ENCODE data around the gene GATD1.
A peak's percentile ranks its signal among the peaks of the same experiment; 100 is the strongest.

The GATD1 gene, protein sequence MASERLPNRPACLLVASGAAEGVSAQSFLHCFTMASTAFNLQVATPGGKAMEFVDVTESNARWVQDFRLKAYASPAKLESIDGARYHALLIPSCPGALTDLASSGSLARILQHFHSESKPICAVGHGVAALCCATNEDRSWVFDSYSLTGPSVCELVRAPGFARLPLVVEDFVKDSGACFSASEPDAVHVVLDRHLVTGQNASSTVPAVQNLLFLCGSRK

DNA sequence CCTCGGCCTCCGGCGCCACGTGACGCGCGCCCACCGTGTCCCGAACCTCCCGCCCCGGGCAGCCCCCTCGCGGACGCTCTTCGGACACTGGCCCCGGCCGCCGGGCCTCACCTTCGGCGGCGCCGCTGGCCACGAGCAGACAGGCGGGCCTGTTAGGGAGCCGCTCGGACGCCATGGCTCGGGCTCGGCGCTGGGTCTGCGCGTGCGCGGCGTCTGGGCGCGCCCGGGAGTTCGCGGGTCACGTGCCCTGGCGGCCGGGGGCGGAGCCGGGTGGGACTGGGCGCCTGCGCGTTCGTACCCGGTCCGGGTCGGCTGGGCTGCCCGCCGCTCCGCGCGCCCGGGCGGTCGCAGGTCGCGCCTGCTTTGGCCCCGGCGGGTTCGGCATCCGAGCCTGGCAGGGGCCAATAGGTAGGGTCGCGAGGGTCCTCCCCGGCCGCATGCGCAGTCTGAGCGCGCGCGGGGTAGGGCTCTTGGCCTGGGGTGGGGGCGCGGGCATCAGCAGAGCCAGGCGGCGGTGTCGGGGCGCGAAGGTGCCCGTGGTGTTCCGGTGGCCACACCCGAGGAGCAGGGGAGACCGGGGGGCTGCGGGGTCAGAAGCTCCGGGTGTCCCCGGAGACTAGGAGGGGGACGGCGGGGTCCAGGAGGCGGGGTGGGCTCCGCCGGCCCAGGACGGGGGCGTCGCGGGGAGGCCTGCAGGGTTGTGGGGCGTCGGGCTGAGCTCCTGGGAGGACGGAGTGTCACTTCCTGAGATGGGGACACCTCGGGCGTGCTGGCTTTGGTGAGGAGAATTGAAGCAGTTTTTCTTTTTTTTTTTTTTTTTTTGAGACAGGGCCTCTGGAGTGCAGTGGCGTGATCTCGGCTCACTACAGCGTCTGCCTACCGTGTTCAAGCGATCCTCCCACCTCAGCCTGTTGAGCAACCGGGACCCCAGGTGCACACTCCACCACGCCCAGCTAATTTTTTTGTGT, at the start of gene GATD1:
Gene GATD1, minus strand, starts transcription at position 200 of the 968 bp plus-strand sequence. Its CDS starts 25 bp downstream, at position 175.
- DNase-seq (ENCODE audit: low spot score), result peak; percentile 93

DNA sequence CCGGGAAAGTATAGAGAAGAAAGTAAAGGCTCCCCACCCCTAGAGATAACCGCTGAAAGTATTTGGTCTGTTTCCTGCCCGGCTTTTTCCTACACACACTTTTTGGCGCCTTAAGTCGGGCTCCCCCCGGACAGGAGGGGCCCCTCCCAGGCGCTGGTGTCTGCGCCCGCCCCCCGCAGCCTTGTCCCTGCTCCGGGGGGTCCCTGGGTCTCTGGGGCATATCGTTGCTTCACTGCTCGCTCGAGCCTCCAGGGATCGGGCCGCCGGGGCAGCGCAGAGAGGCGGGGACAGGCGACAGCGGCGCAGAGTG, 49.5 kb upstream of the GATD1 start:
- DNase-seq (ENCODE audit: low spot score), result no peak

DNA sequence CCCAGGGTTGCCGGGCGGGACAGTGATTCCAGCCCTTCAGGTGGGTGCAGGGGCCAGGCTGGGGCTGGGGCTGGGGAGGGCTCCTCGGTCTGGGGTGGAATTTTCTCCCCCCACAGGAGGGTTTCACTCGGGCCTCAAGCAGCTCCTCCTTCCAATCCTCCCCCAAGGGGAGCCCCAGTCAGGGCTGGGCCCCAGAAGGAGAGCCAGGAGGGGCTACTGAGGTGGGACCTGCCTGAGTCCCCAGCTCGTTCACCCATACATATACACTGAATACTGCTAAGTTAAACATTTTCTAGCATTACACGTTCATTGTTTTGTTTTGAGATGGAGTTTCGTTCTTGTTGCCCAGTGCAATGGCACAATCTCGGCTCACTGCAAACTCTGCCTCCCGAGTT, 48.9 kb upstream of the GATD1 start:
- DNase-seq (ENCODE audit: low spot score), result no peak

DNA sequence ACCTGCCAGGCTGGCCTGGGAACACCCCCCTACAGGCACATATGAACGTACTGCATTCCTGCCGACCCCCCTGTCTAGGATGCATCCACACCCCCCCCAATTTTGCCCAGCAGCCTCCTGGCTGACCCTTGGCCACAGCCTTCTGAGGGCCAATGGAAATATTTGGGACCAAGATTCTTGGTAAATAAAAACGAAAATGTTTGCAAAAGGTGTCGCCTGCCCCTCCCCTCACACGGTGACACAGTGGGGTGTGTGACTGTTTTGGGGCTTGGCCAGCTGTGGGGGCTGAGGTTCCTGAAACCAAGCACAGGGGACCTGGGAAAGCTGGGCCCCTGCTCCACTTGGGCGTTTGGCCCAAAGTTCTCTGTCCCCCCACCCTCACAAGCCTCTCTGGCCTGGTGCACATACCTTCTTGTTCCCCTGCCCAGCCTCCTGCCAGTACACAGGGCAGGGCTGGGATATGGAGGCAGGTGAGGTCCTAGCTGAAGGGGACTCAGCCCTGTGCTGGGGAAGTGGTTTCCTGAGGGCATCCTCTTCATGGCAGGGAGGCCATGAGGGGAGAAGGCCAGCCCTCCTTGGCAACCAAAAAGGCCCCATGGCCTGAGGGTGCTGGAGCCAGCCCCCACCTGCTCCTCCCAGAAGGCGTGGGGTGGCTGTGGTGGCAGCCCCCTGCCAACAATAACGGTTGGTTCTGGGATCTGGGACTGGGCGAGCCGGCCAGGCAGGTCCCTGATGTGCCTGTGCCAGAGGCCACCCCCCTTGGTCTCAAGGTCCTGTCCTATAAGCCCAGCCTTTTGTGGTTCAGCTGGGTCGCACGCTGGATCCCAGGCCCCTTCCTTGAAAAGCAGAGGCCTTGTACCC, 48.3 kb upstream of the GATD1 start:
- DNase-seq (ENCODE audit: low spot score), result no peak

DNA sequence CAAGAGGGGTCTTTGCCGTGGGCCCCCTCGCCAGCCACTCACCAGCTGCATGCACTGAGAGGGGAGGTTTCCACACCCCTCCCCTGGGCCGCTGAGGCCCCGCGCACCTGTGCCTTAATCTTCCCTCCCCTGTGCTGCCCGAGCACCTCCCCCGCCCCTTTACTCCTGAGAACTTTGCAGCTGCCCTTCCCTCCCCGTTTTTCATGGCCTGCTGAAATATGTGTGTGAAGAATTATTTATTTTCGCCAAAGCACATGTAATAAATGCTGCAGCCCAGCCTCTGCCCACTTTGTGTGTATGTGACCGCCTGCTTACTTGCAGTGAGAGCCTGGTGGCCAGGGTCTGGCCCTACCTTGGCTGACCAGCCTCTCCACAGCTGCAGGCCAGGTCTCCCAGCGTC, 47.7 kb upstream of the GATD1 start:
- no peak for DNase-seq (ENCODE audit: low spot score)

DNA sequence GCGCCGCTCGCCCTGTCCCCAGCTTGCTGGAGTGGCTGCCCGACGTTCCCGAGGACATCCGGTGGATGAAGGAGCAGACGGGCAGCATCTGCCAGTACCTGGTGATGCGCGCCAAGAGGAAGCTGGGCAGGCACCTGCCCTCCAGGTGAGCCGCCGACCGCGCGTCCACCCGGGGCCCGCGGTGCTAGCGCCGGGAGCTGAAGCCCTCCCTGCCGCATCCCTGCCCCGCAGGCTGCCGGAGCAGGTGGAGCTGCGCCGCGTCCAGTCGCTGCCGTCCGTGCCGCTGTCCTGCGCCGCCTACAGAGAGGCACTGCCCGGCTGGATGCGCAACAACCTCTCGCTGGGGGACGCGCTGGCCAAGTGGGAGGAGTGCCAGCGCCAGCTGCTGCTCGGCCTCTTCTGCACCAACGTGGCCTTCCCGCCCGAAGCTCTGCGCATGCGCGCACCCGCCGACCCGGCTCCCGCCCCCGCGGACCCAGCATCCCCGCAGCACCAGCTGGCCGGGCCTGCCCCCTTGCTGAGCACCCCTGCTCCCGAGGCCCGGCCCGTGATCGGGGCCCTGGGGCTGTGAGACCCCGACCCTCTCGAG, 47.1 kb upstream of the GATD1 start:
- no peak for DNase-seq (ENCODE audit: low spot score)

DNA sequence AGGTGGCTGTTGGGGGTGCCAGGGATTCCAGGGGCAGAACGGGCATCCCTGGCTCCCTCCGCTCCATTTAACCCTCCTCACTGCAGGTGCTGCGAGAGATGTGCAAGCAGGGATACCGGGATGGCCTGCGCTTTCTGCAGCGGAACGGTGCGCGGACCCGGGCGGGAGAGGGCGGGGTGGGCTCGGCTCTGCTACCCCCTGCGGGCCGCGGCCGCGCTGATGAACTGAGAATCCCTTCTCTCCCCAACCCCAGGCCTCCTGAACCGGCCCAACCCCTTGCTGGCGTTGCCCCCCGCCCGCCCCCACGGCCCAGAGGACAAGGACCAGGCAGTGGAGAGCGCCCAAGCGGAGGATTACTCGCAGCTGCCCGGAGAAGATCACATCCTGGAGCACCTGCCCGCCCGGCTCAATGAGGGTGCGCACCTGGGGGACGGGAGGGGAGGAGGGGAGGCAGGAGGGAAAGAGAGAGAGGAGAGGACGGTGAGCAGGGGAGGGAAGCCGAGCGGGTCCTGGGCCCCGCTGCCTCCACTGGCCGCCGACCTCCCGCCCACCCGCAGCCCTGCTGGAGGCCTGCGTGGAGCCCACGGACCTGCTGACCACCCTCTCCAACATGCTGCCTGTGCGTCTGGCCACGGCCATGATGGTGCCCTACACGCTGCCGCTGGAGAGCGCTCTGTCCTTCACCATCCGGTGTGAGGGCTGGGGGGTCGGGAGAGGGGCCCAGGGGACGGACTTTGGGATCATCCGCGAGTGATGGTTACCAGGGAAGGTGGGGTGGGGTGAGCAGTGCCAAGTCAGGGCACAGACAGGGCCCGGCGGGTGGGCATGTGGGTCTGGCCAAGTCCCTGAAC, 46.4 kb upstream of the GATD1 start:
- DNase-seq (ENCODE audit: low spot score), result no peak

DNA sequence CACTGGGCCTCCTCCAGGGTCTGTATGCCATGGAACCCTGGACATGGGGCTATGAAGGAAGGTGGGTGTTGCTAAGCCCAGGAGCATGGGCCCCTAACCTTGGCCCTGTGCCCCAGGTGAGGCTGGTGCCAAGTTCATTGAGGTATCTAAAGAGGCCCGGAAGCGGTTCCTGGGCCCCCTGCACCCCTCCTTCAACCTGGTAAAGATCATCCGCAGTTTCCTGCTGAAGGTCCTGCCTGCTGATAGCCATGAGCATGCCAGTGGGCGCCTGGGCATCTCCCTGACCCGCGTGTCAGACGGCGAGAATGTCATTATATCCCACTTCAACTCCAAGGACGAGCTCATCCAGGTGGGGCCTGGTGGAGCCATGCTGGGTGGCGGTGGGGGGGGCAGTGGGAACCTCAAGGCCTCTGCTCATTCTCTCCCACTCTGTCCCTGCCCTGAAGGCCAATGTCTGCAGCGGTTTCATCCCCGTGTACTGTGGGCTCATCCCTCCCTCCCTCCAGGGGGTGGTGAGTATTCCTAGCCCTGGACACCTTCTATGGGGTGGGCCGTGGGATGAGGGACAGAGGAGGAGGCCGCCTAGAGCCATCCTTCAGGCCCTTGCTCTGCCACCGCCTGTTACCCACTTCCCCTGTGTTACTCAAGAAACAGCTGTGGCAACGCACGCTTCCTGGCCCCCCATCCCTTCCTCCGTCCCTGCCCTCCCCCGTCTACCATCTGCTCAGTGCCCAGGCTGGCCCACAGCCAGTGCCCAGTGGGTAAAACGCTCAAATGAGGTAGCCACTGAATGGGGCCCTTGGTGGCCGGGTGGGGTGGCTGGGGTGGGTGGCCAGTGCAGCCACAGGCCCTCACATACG, 44.5 kb upstream of the GATD1 start:
- no peak for DNase-seq (ENCODE audit: low spot score)

DNA sequence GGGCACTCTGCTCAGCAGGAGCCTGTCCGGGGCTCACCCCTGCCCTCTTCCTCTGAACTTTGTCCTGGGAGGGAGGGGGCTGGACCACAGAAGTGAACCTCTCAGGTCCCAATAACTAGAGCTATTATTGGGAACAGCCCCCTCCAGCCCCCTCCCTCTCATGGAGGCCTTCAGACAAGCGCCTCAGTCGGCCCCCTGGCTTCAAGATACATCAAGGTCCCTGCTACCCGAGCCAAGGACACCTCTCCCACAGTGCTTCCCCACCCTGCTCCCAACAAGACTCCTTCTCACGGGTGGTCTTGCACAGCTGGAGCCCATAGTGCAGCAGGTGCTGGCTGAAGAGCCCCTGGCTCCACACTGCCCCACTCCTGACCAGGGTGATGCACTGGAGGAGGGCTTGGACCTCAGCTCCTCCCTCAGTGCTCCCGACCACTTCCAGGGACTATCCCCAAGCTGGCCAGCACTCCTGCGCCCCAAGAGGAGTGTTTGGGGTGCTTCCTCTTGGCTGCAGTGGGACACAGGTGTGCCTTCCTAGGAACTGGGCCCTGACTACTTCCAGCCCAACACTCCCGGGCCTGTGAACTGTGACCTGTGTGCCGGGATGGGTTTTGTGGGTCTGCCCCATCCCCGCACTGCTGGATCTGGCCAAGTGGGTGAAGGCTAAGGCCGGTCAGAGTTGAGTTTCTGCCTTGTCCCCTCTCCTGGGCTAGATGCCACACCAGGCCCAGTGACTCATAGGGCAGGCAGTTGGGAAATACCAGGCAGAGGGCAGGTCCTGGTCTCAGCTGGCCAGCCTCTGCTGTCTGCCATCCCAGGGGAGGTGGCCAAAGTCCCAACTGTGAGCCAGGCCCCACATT, 43.6 kb upstream of the GATD1 start:
- DNase-seq (ENCODE audit: low spot score), result no peak

DNA sequence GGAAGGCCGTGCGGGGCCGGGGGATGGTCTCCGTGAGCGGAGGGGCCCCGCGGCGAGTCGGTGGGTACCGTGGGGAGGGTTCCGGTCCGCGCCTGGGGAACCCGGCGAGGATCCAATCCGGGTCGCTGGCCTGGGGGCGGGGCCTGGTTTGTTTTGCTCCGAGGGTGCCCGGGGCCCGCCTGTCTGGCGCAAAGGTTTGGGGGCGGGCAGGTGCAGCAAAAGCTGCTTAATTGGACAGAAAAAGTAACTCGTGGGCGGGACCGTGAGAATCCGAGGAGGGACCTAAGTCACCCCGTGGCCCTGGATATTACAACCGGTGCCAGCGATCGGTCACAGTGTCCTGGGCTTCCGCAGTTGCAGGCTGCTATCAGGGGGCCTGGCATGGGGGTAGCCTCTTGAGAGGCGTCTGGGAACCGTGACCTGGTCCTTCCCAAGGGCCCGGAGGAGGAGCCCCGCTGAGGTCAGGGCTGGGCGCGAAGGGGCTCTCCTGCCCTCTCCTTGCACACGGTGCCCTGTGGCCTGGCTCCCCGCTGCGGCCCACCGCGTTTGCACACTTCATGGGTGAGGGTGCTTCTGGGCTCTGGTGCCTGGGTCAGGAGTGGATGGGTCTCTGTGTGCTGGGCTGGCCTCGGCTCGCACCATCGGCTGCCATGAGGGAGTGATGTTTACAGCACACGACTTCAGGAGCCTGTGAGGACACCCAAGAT, 42.8 kb upstream of the GATD1 start:
- peak; percentile 91 for DNase-seq (ENCODE audit: low spot score)

DNA sequence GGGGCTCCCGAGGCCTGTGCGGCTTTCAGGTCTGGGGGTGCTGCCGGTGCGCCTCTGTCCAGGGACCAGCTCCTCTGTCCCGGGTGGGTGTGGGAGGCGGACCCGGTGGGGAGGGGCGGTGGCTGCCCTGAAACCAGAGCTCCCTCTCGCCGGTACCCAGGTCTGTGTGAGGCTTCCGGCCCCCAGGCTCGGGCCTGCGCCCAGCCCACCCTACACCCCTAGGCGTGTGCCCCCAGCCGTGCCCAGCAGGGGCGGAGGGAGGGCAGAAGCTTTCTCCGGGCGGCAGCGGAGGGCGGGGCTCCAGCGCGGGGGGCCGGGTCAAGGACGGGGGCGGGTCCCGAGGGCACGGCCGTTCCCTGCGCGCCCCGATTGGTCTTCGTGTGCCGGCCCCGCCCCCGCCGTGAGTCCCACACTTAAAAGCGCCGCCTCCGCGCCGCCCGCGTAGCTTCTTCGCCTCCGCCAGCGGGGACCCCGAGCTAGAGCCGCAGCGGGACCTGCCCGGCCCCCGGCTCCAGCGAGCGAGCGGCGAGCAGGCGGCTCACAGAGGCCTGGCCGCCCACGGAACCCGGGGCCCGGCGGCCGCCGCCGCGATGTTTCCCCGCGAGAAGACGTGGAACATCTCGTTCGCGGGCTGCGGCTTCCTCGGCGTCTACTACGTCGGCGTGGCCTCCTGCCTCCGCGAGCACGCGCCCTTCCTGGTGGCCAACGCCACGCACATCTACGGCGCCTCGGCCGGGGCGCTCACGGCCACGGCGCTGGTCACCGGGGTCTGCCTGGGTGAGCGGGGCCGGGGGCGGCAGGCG, 42.0 kb upstream of the GATD1 start:
- peak; percentile 94 for DNase-seq (ENCODE audit: low spot score)

DNA sequence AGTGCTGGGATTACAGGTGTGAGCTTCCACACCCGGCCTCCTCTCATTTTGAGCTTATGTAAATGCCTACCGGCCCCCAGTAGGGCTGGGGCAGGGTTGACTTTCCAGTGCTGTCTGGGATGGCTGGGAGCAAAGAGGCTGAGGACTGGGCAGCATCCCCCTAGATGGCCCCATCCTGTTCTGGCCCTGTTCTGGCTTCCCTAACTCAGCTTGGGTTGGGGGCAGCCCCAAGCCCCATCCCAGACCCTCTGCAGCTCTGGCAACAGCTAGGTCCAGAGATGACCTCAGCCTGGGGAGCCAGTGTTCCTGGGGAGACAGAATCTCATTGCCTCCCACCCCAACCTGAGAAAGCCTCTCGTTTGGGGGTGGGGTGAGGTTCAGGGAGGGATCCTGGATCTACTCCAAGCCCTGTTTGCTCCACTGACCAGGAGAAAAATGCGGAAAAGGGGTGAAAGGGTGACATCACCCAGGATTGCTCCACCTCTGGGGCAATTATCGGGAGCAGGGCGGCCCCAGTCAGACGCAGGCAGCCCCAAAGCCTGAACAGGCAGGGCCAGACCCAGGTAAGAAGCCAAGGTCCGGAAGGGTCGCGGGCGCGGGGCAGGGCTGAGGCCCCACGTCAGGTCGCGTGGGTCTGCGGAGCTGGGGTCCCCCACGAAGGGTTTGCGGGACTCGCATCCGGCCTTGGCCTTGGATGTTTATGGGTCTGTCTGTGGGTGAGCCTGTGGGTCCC, 41.3 kb upstream of the GATD1 start, which contains the start of gene PNPLA2:
Gene PNPLA2, plus strand, starts transcription at position 519 of the 733 bp plus-strand sequence. CDS start 805 bp downstream, outside the sequence.
- DNase-seq (ENCODE audit: low spot score), result no peak

DNA sequence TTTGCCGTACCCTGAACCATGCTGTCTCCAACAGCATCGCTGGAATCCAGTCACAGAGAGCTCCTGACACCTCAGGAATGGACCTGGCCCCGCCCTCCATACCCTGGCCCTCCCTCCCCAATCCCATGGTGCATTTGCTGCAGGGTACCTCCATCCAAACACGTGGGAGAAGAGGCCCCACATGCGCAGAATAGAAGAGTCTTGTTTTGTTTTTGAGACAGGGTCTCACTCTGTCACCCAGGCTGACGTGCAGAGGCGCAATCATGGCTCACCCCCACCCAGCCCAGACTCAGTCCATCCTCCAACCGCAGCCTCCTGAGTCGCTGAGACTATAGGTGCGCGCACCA, 39.1 kb upstream of the GATD1 start:
- no peak for DNase-seq (ENCODE audit: low spot score)

DNA sequence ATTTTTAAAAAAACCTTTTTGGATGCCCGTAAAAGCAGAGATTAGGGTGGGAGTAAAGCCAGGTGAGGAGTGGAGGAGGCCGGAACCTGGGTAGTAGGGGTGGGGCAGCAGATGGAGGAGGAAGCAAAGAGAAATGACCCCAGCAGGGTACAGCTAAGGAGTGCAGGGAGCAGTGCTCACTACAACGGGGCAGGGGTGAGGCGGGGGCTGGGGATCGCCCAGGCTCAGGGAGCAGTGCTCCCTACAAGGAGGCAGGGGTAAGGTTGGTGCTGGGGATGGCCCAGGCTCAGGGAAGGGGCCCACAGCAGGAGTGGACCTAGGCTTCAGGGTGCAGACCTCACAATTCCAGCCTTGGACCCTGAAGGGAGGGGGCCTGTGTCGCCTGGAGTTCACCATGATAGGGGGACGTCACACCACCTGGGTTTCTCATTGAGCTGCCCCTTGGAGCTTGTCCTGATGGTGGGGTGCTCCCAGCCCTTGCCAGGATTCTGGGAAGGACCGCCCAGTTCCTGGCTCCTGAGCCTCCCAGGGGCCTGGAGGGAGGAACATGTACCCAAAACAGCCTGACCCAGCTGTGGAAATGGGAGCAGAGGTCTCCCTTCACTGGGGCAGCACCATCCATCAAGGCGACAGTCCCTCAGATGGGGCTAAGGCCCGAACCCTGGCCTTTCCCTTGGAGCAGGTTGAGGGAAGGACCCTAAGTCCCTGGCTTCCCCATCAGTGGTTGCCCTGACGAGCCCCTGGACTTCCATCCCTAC, 38.6 kb upstream of the GATD1 start:
- no peak for DNase-seq (ENCODE audit: low spot score)

DNA sequence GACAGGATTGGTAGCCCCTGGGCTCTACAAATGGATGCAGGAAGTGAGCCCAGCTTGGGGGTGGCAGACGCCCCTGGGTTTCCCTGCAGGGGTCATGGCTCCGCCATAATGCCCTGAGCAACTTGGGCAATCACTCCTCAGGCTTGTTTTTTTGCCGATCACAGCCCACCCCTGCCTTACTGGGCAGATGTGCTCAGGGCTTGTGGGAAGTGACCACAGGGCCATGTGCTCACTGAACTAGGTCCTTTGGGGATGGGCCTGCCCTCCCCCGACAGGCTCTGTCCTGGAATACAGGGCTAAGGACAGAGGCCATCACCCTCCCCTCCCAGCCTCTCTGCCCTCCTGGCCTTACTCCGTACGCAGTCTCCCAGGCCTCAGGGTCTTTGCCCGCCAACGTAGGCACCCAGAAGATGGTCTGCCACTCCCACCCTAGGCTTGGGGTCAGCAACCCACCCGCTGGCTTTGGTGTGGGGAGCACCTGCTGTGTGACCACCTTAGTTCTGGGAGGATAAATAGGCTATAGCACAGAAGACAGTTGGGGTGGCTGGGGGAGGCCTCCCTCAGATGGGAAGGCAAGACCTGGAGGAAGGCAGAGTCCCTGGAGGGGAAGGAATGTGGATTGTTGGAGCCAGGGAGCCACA, 36.3 kb upstream of the GATD1 start:
- DNase-seq (ENCODE audit: low spot score), result no peak

DNA sequence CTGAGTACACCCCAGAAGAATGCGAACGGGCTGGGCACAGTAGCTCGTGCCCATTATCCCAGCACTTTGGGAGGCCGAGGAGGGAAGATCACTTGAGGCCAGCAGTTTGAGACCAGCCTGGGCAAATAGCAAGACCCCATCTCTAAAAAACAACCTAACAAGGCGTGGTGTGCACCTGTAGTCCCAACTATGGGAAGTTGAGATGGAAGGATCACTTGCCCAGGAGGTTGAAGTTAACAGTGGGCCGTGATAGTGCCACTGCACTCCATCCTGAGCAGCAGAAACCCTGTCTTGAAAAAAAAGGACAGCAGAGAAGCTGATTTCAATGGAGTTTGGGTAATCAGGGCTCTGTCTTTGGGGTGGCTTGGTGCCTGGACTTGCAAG, 35.8 kb upstream of the GATD1 start:
- DNase-seq (ENCODE audit: low spot score), result no peak

Data from hematopoietic multipotent progenitor cell treated with erythropoietin and hydrocortisone succinate and interleukin-3 and kit ligand, for 15 days (in vitro differentiated cells).